Endometrial microvascular endothelial cells (primary cell): ENCODE results near the gene C15orf62. TPM values are rescaled to one million over a fixed set of nuclear protein-coding genes. Genes with fewer than 3 reads are reported as not detected.

ENCODE experiments used
- in situ Hi-C: cut with HindIII; loops from 2 replicates; pipeline ENCODE4 v1.10.0; 2017; ENCODE audit warnings: low sequenced_read_pairs, low pct_unique_long_range_greater_than_20kb; ENCODE audit errors: inconsistent ontology term
- total RNA-seq: library from RNA; depleted of rRNA; stranded (reverse); fragments of >200 nt; gene quantifications from one replicate; pipeline ENCODE4 v1.2.3, GENCODE V29; 2015; ENCODE audit errors: inconsistent ontology term

Gene C15orf62
- not detected for total RNA-seq

DNA sequence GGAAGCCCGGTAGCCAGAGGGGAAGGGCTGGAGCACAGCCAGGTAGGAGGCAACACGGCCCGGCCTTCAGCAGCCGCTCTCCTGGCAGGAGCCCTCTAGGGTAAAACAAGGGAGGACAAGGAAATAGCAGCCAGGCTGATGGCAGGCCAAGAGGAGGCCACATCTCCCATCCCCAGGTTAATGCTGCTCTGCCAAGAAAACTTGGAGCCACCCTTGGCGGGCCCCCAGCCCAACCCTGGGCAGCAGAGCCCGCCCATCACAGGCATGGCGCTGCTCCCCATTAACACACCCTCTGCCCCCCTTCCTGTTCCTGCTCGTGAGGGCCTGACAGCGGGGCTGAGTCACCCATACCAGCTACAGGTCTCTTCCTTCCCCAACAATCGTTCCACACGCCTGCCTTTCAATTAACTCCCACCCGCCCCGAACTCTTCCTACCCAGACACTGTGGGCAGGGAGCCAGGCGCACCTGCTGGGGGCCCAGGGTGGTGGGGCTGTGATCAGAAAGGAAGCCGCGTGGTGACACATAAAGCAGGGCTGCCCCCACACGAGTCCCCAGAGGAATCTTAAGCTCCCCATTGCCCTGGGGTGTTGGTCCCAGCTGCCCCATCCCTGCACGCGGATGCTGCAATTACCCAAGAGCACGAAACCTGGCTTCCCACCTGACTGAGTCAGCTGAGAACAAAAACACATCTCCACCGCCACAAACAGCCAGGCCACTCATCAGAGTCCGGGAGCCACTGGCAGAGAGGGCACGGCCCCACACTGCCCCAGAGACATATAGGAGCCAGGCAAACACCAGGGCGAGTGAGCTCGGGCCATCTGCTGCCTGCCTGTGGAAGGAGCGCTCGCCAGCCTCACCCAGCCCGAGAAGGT, at the start of gene C15orf62:
TSS of gene C15orf62 (plus strand) at position 707 of the 873 bp plus-strand sequence. CDS start 516 bp downstream, outside the sequence.
- in situ Hi-C loops, result no loop called here

- in situ Hi-C loops, result no loop called here
These were observed 48.1 kb upstream of the C15orf62 start for GRCh38 chr15:40721701-40722100.

GRCh38 chr15:40722354-40722753, 47.4 kb upstream of the C15orf62 start:
- in situ Hi-C loops, result no loop called here

DNA sequence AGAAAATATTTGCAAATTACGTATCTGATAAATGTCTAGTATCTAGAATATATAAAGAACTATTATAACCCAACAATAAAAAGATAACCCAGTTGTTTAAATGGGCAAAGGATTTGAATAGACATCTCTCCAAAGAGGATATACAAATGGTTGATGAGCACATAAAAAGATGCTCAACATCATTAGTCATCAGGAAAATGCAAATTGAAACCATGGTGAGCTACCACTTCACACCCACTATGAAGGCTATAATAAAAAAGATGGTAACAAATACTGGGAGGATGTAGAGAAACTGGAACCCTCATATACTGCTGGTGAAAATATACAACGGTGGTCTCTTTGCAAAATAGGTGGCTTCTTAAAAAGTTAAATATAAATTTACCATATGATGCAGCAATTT, 46.8 kb upstream of the C15orf62 start:
- in situ Hi-C loops, result no loop called here

DNA sequence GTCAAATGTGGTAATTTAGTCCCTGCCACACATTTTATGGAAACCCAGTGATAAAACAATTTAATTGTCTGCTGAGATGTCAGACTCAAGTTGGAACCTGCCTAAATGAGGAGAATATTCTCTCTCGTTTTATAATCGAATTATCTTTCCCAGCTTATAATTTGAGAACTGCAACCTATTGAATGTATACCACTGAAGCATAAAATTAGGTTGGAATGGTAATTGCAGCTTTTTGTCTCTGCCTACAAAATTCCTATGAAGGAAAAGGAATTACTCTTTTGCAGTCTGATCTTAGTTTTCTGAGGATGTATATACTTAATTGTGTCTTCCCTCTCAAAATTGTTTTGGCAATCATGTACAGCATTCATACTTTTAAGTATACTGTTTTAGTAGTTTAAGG, 45.9 kb upstream of the C15orf62 start:
- in situ Hi-C loops, result no loop called here

DNA sequence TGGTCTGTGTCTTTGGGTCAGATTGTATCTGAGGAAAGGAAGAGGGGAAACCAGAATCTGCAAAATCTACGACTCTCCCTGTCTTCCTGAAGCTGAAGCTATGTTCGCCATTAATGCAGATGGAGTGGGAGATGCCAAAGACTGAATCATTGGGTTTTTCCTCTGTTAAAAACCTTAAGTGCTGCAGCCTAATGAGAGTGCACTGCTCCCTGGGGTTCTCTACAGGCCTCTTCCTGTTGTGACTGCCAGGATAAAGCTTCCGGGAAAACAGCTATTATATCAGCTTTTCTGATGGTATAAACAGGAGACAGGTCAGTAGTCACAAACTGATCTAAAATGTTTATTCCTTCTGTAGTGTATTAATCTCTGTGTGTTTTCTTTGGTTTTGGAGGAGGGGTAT, 38.7 kb upstream of the C15orf62 start:
- in situ Hi-C loops, result no loop called here

DNA sequence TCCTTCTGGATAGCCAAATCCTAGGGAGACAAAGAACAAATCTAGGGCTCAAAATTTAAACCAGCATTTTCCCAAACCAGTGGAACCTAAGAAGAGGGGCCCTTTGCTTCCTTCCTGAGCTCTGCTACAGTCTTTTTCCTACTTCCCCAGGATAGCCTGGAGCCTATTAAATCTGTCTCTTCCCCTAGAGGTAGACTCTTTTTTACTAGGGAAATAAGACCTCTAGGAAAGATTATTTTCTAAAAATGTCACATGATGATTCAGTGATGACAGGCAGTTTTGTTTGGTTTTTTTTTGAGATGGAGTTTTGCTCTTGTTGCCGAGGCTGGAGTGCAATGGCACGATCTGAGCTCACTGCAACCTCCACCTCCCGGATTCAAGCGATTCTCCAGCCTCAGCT, 33.2 kb upstream of the C15orf62 start:
- in situ Hi-C loops, result no loop called here

- in situ Hi-C loops, result no loop called here
These were observed 32.7 kb upstream of the C15orf62 start for GRCh38 chr15:40737048-40737447.

DNA sequence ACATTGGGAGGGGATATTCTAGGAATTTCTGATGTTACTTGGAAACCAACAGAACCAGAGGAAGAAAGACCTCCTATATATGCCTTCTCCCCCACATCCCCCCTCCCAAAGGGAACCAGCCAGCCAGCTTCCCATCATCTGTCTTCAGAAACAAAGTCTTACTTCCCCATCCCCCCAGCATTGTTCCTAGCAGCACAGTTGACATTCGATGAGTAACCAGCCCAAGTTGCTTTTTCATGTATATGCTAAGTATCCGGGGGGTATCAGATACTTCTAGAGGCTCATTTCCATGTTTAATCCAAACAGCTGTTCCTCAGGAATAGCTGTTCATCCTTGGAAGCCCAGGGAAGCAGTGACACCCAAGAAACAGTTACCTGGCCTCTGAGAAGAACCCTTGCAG, 30.7 kb upstream of the C15orf62 start:
- in situ Hi-C loops, result no loop called here

- in situ Hi-C loops, result no loop called here
These were observed 29.9 kb upstream of the C15orf62 start for GRCh38 chr15:40739854-40740253.

DNA sequence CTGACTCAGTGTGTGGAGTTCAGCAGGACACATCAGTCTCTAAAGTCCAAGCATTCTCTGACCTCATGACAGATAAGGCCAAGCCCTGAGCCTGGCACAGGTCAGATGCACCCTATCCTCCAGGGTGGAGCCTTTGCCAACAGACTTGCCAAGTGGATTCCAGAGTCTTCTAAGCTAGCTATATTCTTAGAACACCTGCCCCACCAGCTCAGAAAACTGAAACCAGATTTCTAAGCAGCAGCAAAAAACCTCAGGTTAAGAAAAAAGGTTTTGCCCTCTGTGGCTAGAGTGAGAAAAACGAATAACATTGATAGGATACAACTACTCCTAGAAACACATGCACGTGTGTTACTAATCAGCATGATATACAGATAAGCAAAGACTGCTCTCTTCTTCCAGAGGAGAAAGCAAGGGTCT, 26.3 kb upstream of the C15orf62 start:
- in situ Hi-C loops, result no loop called here

- in situ Hi-C loops, result no loop called here
These were observed 25.6 kb upstream of the C15orf62 start for GRCh38 chr15:40743921-40744814.

GRCh38 chr15:40744815-40745152, 25.0 kb upstream of the C15orf62 start:
- in situ Hi-C loops, result no loop called here

DNA sequence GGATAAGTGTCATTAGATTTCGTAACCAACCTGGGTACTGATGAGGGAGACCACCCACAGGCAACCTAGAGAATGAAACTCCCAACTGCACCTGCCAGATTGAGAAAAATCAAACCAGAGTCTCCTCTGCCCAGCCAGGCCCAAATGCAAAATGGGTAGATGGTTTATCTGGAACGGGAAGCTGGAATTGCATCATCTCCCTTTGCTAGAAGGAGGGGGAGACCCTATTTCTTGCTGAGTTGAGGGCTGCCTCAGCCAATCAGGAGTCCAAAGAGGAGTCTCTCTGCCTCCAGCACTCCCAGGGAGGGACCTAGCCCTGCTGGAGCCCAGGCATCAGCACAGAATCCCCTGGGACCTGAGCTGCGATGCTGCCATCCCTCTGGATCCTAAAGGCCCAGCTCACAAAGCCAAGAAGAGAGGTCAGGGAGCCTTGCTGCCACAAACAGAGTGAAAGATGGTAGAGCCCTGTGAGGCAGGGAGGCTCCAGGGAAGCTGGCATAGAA, 22.8 kb upstream of the C15orf62 start:
- in situ Hi-C loops, result no loop called here

- in situ Hi-C loops, result no loop called here
These were observed 21.8 kb upstream of the C15orf62 start for GRCh38 chr15:40747685-40748631.

DNA sequence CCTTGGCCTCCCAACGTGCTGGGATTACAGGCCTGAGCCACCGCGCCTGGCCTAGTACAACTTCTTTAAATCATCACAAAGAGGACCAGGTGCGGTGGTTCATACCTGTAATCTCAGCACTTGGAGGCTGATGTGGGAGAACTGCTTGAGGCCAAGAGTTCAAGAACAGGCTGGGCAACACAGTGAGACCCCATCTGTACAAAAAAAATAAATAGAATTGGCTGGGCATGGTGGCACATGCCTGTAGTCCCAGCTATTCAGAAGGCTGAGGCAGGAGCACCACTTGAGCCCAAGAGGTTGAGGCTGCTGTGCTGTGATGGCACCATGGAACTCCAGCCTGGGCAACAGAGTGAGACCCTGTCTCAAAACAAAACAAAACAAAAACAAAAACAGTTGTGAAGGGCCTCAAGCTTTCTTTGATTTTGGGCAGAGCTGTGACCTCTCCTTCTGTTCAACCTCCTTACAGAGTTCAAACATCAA, 20.6 kb upstream of the C15orf62 start:
- in situ Hi-C loops, result no loop called here

GRCh38 chr15:40750885-40751284, 18.9 kb upstream of the C15orf62 start:
- in situ Hi-C loops, result no loop called here

DNA sequence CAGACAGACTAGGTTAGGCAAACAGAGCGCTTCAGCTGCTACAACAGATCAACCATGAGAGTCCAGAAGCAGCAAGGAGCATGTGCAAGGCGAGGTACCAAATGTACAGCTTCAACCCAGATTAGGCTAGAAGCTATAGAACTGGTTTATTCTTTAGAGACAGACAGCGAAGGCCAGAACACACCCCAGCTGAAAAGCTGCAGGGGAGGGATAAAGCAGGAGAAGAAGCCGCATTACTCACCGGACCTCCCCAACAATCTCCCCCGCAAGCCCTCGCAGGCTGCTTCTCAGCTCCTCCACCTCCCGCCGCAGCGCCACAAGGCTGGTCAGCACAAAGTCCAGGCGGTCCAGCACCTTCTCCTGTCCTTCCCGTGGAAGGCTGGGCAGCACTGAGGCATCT, 18.0 kb upstream of the C15orf62 start:
- in situ Hi-C loops, result no loop called here

- in situ Hi-C loops, result no loop called here
These were observed 15.3 kb upstream of the C15orf62 start for GRCh38 chr15:40754574-40754882.
